ENCODE data around the gene NUF2.

Gene NUF2

DNA sequence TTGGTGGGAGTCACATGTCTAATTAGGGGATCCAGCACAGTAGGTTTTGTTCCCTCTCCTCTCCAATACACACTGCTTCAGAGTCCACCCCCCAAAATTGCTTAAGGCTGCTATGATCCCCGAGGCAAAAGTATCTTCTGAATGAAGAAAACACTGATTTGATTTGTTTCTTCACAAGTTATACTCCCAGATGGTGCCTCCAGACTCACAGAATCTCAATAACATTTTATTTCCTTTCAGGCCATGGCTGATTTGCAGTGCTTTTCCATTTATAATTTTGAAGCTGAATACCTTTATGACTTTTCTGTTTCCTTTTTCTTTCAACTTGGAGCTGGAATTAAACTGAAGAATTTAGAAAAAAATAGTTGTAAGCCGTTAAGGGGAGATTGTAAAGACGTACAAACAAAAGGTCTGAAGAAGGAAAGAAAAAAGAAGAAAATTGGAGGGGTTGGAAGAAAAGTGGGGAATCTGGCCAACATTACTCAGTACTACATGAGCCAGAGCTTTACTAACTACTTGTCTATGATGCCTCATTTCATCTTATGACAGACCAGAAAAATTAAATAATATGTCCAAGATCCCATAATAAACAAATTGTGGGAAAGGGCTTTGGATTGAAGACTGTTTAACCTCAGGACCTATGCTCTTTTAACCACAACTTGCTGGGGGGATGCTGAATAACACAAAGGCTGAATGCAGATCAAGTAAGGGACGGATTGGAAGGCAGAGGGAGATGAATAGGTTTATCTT lies 75.9 kb downstream of the NUF2 start:
- TF ChIP-seq, protein P1, sequence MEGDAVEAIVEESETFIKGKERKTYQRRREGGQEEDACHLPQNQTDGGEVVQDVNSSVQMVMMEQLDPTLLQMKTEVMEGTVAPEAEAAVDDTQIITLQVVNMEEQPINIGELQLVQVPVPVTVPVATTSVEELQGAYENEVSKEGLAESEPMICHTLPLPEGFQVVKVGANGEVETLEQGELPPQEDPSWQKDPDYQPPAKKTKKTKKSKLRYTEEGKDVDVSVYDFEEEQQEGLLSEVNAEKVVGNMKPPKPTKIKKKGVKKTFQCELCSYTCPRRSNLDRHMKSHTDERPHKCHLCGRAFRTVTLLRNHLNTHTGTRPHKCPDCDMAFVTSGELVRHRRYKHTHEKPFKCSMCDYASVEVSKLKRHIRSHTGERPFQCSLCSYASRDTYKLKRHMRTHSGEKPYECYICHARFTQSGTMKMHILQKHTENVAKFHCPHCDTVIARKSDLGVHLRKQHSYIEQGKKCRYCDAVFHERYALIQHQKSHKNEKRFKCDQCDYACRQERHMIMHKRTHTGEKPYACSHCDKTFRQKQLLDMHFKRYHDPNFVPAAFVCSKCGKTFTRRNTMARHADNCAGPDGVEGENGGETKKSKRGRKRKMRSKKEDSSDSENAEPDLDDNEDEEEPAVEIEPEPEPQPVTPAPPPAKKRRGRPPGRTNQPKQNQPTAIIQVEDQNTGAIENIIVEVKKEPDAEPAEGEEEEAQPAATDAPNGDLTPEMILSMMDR (conservative IDR thresholded peaks at IDR 0.05; ENCODE audit: low read depth): no peak
- CTCF ChIA-PET: no interaction called here

DNA sequence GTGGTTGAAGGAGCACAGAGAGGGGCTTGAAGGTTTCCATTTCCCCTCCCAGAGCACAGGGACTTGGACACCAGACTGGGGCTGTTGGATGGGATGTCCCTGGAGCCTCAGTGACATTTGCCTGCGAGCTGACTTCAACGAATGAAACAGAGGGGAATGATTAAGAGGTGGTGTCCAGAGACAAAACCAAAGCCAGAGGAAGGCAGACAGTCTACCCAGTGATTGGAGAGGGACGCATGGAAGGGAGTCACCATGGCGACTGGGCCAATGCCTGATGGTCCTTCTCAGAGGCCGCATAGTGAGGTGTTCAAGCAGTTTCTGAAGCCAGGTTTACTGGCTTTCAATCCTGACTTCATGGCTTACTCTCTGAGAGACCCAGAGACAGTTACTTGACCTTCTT lies 77.2 kb downstream of the NUF2 start:
- no peak overlapping the region for H3K27ac ChIP-seq
- ChIA-PET CTCF (no interaction called here), POLR2A (ENCODE audit: low non-redundant PET) (no interaction called here)
- TF ChIP-seq, protein P1 (conservative IDR thresholded peaks at IDR 0.05; ENCODE audit: low read depth): no peak
- no peak for DNase-seq (ENCODE audit: low spot score)

More for the DNA sequence above, 75.9 kb downstream of the NUF2 start:
- POLR2A ChIA-PET (ENCODE audit: low non-redundant PET): no interaction called here
- no peak for DNase-seq (ENCODE audit: low spot score)
- no peak overlapping the region for H3K27ac ChIP-seq

DNA sequence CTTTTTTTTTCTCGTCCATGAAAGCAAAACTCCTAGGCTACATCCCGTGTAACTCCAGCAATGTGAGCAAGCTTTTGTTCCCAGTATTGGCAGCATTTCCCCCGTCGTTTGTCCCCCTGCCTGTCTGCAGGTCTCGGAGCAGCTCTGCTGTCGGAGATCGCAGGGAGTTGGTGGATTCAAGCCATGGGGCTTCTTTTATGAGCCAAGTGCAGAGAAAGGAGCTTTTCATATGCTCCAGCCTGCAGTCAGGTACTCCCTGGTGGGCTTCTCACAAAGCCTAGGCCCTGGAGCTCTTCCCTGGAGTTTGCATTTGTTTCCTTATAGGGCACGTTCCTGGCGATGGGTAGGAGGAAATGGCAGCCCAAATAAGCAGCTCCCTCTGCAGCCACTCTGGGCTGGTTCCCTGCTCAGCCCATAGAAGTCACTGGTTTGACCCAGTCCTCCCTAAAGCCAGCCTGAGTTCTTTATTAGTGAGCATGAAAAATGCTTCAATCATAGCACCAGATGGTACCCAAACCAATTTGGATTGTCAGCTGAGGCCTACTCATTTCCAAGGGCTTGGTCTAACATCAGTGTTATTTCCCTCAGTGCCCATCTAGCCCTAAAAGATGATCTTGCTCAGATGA lies 78.3 kb downstream of the NUF2 start:
- no peak overlapping the region for H3K27ac ChIP-seq
- CTCF ChIA-PET: no interaction called here
- TF ChIP-seq, protein P1 (conservative IDR thresholded peaks at IDR 0.05; ENCODE audit: low read depth): no peak
- no peak for DNase-seq (ENCODE audit: low spot score)
- POLR2A ChIA-PET (ENCODE audit: low non-redundant PET): no interaction called here

DNA sequence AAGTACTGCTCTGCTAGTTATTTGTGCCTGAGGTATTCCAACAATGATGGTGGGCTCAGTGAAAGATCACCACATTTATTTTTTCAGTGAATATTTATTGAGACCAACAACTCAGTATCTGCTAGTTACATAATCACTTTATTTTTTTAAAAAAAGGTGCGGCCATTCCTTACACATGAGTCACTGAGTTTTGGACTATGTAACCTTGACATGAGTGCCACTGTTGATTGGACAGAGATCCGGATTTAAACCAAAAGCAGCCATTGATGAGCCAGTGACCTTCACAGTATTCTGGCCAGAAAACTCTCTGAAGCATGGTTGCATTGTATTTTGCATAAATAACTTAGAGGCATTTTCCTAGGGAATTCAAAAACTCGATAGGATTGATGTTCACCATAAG lies 79.5 kb downstream of the NUF2 start:
- TF ChIP-seq, protein P1 (conservative IDR thresholded peaks at IDR 0.05; ENCODE audit: low read depth): no peak
- CTCF ChIA-PET: no interaction called here
- H3K27ac ChIP-seq: no peak overlapping the region
- POLR2A ChIA-PET (ENCODE audit: low non-redundant PET): no interaction called here
- DNase-seq (ENCODE audit: low spot score): no peak
